ENCODE results near the gene ANAPC16. TPM values are rescaled to one million over a fixed set of nuclear protein-coding genes. Genes with fewer than 3 reads are reported as not detected.

The ANAPC16 gene
- total RNA-seq, 1 experiment from 2014 or later = 144 TPM

GRCh38 chr10:72229261-72230251 is 13.7 kb downstream of the ANAPC16 start:
- Histone ChIP-seq H3K4me3 (ENCODE audit: low read depth, low read length) (no peak overlapping the region), H3K36me3 (ENCODE audit: control insufficient read depth, insufficient read depth, low read length) (peaks cover 5% of the 10 kb centered on the region), H3K27me3 (replicated peaks; ENCODE audit: control insufficient read depth, insufficient read depth, low read length) (no peaks in the 10 kb centered on the region), H3K4me1 (no peaks in the 10 kb centered on the region), H3K9me3 (no peaks in the 10 kb centered on the region)
- BruUV-seq (replicated peaks) = no TSS peak
- H3K4me3 Mint-ChIP-seq (ENCODE audit: unreplicated experiment) = no peak overlapping the region
- intact Hi-C loops (cut with micrococcal nuclease; ENCODE audit: unreplicated experiment) = loop anchor here (2.0 kb wide), 2 partner anchors 31 to 43 kb away; partner anchors contain the start of gene DDIT4
- peaks cover 62% of the 10 kb centered on the region for H3K36me3 Mint-ChIP-seq (ENCODE audit: insufficient read depth, unreplicated experiment)
- no peaks in the 10 kb centered on the region for H3K27me3 Mint-ChIP-seq (ENCODE audit: insufficient read depth, unreplicated experiment)
- DNase-seq = no peak
- no peak overlapping the region for H3K27ac Mint-ChIP-seq (ENCODE audit: unreplicated experiment)
- TF ChIP-seq CTCF (IDR thresholded peaks at IDR 0.05; ENCODE audit: insufficient read depth in 1 of 2, low read depth in 1 of 2, low read length in 1 of 2, severe bottlenecking in 1 of 2, unreplicated experiment in 1 of 2) = no peak
- ChIA-PET CTCF (interaction anchor here (0.8 kb wide), 2 partner anchors 29 to 31 kb away, joined by 3 to 5 read pairs; no protein-coding TSS in a partner anchor), POLR2A (interaction anchor here (1.0 to 2.6 kb wide), 3 partner anchors 13 to 44 kb away, joined by 4 to 13 read pairs (median 4); partner anchors contain the start of genes ASCC1 and DDIT4)
- H3K9me3 Mint-ChIP-seq (ENCODE audit: unreplicated experiment) = no peaks in the 10 kb centered on the region
- H3K4me1 Mint-ChIP-seq (ENCODE audit: low read depth, unreplicated experiment) = peaks cover 18% of the 10 kb centered on the region

- Mint-ChIP-seq H3K36me3 (ENCODE audit: insufficient read depth, unreplicated experiment) (peaks cover 70% of the 10 kb centered on the region), H3K4me3 (ENCODE audit: unreplicated experiment) (no peak overlapping the region), H3K27ac (ENCODE audit: unreplicated experiment) (no peak overlapping the region), H3K4me1 (ENCODE audit: low read depth, unreplicated experiment) (peaks cover 18% of the 10 kb centered on the region), H3K27me3 (ENCODE audit: insufficient read depth, unreplicated experiment) (no peaks in the 10 kb centered on the region), H3K9me3 (ENCODE audit: unreplicated experiment) (no peaks in the 10 kb centered on the region)
- DNase-seq = no peak
- H3K4me3 ChIP-seq (ENCODE audit: low read depth, low read length) = no peak overlapping the region
- no peak for TF ChIP-seq CTCF (IDR thresholded peaks at IDR 0.05; ENCODE audit: insufficient read depth in 1 of 2, low read depth in 1 of 2, low read length in 1 of 2, severe bottlenecking in 1 of 2, unreplicated experiment in 1 of 2)
- no peaks in the 10 kb centered on the region for H3K4me1 ChIP-seq
- CTCF ChIA-PET = no interaction called here
- intact Hi-C loops (cut with micrococcal nuclease; ENCODE audit: unreplicated experiment) = no loop called here
- POLR2A ChIA-PET = interaction anchor here (0.6 kb wide), 2 partner anchors 87 to 181 kb away, joined by 4 to 12 read pairs; no protein-coding TSS in a partner anchor
- BruUV-seq (replicated peaks) = no TSS peak
- no peaks in the 10 kb centered on the region for H3K27me3 ChIP-seq (replicated peaks; ENCODE audit: control insufficient read depth, insufficient read depth, low read length)
- H3K9me3 ChIP-seq = no peaks in the 10 kb centered on the region
- H3K36me3 ChIP-seq (ENCODE audit: control insufficient read depth, insufficient read depth, low read length) = peaks cover 4% of the 10 kb centered on the region
Observed at GRCh38 chr10:72233621-72234020, 17.8 kb downstream of the ANAPC16 start.

- no peak overlapping the region for H3K27ac Mint-ChIP-seq (ENCODE audit: unreplicated experiment)
- H3K36me3 ChIP-seq (ENCODE audit: control insufficient read depth, insufficient read depth, low read length) = peaks cover 4% of the 10 kb centered on the region
- no TSS peak for BruUV-seq (replicated peaks)
- H3K9me3 Mint-ChIP-seq (ENCODE audit: unreplicated experiment) = no peaks in the 10 kb centered on the region
- TF ChIP-seq CTCF (IDR thresholded peaks at IDR 0.05; ENCODE audit: insufficient read depth in 1 of 2, low read depth in 1 of 2, low read length in 1 of 2, severe bottlenecking in 1 of 2, unreplicated experiment in 1 of 2) = no peak
- intact Hi-C loops (cut with micrococcal nuclease; ENCODE audit: unreplicated experiment) = no loop called here
- no peak overlapping the region for H3K4me3 ChIP-seq (ENCODE audit: low read depth, low read length)
- H3K27me3 ChIP-seq (replicated peaks; ENCODE audit: control insufficient read depth, insufficient read depth, low read length) = no peaks in the 10 kb centered on the region
- DNase-seq = no peak
- no peaks in the 10 kb centered on the region for H3K27me3 Mint-ChIP-seq (ENCODE audit: insufficient read depth, unreplicated experiment)
- ChIA-PET POLR2A (interaction anchor here (0.7 kb wide), 1 partner anchor 129 kb away, joined by 4 read pairs; no protein-coding TSS in a partner anchor), CTCF (no interaction called here)
- H3K4me3 Mint-ChIP-seq (ENCODE audit: unreplicated experiment) = no peak overlapping the region
- peaks cover 13% of the 10 kb centered on the region for H3K4me1 Mint-ChIP-seq (ENCODE audit: low read depth, unreplicated experiment)
- H3K36me3 Mint-ChIP-seq (ENCODE audit: insufficient read depth, unreplicated experiment) = peaks cover 66% of the 10 kb centered on the region
- no peaks in the 10 kb centered on the region for H3K9me3 ChIP-seq
- H3K4me1 ChIP-seq = no peaks in the 10 kb centered on the region
Observed at GRCh38 chr10:72234560-72235095, 18.8 kb downstream of the ANAPC16 start.
